Measurements from ENCODE around the gene ST3GAL3. TPM values are rescaled to one million over a fixed set of nuclear protein-coding genes. Genes with fewer than 3 reads are reported as not detected.

ST3GAL3 gene
- polyA plus RNA-seq, 1 of the 3 experiments (the other 2 are of a cell fraction), result 20.6 TPM

DNA sequence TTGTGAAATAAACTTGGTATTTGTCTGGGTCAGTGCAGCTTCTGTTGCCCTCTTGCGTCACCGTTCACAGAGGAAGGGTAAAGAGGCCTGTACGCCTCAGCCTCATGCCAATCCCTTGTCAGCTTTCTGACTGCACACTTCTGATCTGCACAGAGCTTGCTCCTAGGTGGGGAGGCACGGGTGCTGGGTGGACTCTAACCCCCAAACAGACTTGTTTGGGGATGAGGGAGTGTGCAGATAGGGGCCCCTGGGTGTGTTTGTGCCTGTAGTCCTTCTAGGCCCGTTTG is 270.9 kb downstream of the ST3GAL3 start:
- Histone ChIP-seq H3K4me2 (peak overlapping the region; percentile 88), H3K27ac (ENCODE audit: low read depth in 2 of 2, low read length in 1 of 2) (no peak overlapping the region), H3K79me2 (ENCODE audit: insufficient read depth) (peaks cover 75% of the 10 kb centered on the region), H3K4me1 (ENCODE audit: control insufficient read depth in 1 of 2, insufficient read depth in 2 of 2, low read depth in 1 of 2, low read length in 1 of 2) (peaks cover 8 to 50% of the 10 kb centered on the region in 2 experiments; a peak in 1 of 4 replicates), H3K36me3 (replicated peaks in 1 of 2; ENCODE audit: control insufficient read depth in 1 of 2, insufficient read depth in 2 of 2, low read length in 1 of 2) (peaks cover 16 to 31% of the 10 kb centered on the region in 2 experiments), H4K20me1 (ENCODE audit: insufficient read depth) (peaks cover 20% of the 10 kb centered on the region), H3K27me3 (ENCODE audit: insufficient read depth) (no peaks in the 10 kb centered on the region), H3K9me2 (no peaks in the 10 kb centered on the region), H2AFZ (ENCODE audit: low read depth) (no peak overlapping the region), H3F3A (replicated peaks; ENCODE audit: insufficient read depth) (peaks cover 9% of the 10 kb centered on the region), H3K9ac (peak overlapping the region; percentile 82; the same call in 1 of the 2 replicates), H3K4me3 (ENCODE audit: low read depth in 2 of 2, low read length in 1 of 2) (peak overlapping the region; percentile 59 to 85), H3K9me3 (no peaks in the 10 kb centered on the region)
- DNase-seq, result no peak
- CTCF ChIA-PET, result interaction anchor here (0.9 to 1.2 kb wide), 3 partner anchors 32 to 215 kb away, joined by 3 to 5 read pairs (median 3); partner anchors contain the start of gene IPO13
- no peak for TF ChIP-seq MXI1 (IDR thresholded peaks at IDR 0.05; ENCODE audit: low read depth, low read length)
- no peak for TF ChIP-seq RXRA (IDR thresholded peaks at IDR 0.05; ENCODE audit: borderline replicate concordance, low read depth)
- TF ChIP-seq TAF1 (IDR thresholded peaks at IDR 0.05; ENCODE audit: borderline replicate concordance, low read depth, low read length), result no peak
- TF ChIP-seq FOXM1 (IDR thresholded peaks at IDR 0.05; ENCODE audit: low read depth), result no peak
- TF ChIP-seq EP300 (IDR thresholded peaks at IDR 0.05; ENCODE audit: borderline replicate concordance in 1 of 2, low read depth in 1 of 2, low read length in 1 of 2), result no peak
- TF ChIP-seq, protein P1, sequence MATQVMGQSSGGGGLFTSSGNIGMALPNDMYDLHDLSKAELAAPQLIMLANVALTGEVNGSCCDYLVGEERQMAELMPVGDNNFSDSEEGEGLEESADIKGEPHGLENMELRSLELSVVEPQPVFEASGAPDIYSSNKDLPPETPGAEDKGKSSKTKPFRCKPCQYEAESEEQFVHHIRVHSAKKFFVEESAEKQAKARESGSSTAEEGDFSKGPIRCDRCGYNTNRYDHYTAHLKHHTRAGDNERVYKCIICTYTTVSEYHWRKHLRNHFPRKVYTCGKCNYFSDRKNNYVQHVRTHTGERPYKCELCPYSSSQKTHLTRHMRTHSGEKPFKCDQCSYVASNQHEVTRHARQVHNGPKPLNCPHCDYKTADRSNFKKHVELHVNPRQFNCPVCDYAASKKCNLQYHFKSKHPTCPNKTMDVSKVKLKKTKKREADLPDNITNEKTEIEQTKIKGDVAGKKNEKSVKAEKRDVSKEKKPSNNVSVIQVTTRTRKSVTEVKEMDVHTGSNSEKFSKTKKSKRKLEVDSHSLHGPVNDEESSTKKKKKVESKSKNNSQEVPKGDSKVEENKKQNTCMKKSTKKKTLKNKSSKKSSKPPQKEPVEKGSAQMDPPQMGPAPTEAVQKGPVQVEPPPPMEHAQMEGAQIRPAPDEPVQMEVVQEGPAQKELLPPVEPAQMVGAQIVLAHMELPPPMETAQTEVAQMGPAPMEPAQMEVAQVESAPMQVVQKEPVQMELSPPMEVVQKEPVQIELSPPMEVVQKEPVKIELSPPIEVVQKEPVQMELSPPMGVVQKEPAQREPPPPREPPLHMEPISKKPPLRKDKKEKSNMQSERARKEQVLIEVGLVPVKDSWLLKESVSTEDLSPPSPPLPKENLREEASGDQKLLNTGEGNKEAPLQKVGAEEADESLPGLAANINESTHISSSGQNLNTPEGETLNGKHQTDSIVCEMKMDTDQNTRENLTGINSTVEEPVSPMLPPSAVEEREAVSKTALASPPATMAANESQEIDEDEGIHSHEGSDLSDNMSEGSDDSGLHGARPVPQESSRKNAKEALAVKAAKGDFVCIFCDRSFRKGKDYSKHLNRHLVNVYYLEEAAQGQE (IDR thresholded peaks at IDR 0.05; ENCODE audit: low read depth, low read length), result no peak
- no peak for TF ChIP-seq SMC3 (IDR thresholded peaks at IDR 0.05; ENCODE audit: low read depth, low read length)
- TF ChIP-seq, protein P2, sequence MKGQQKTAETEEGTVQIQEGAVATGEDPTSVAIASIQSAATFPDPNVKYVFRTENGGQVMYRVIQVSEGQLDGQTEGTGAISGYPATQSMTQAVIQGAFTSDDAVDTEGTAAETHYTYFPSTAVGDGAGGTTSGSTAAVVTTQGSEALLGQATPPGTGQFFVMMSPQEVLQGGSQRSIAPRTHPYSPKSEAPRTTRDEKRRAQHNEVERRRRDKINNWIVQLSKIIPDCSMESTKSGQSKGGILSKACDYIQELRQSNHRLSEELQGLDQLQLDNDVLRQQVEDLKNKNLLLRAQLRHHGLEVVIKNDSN (IDR thresholded peaks at IDR 0.05; ENCODE audit: borderline replicate concordance, low read depth), result no peak
- WGBS (ENCODE audit: low lambda C conversion rate), result 78% methylated on average over 4 of the region's 5 CpGs
- POLR2A ChIA-PET, result interaction anchor here (0.7 kb wide), 1 partner anchor 8 kb away, joined by 3 read pairs; the partner anchor contains the start of gene DPH2

DNA sequence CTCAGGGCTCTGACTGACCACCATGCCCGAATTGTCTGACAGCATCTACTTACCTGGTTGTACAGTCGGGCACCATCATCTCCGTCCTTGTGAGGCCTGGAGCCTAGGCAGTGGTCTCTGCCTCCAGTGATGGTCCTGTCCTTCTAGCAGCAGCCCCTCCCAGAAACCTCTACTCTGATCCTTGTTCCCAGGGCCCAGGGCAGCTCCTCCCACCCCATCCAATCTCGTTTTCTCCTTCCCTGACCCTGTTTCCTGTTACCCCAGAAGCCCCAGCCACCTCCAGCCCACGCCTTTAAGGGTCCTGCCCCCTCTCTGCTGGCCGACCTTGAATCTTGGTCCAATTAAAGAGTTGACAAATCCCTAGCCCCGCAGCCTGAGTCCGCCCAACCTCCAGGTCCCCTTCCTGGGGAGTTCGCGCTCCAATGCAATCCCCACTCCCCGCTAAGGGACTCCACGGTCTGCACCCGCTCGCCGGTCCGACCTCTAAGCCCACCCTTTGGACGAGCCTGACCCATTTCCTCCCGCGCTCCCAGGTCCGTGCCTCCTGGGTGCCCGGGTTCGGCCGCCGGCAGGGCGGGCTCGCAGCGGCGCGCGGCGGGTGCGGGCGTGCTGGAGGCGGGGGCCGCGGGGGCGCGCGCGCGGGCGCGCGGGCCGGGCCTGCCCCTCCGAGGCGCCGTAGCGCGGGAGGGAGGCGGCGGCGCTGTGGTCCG is 271.4 kb downstream of the ST3GAL3 start, which contains the start of gene B4GALT2:
TSS of gene B4GALT2 (plus strand) at position 660 of the 710 bp plus-strand sequence. CDS start 1,951 bp downstream, outside the sequence.
- peaks cover 8 to 49% of the 10 kb centered on the region in 2 experiments; a peak in 1 of 4 replicates for H3K4me1 ChIP-seq (ENCODE audit: control insufficient read depth in 1 of 2, insufficient read depth in 2 of 2, low read depth in 1 of 2, low read length in 1 of 2)
- H3K79me2 ChIP-seq (ENCODE audit: insufficient read depth), result peaks cover 75% of the 10 kb centered on the region
- TF ChIP-seq POLR2AphosphoS5 (IDR thresholded peaks at IDR 0.05; ENCODE audit: low read depth, low read length) (peak; percentile 35), FOSL2 (IDR thresholded peaks at IDR 0.05; ENCODE audit: borderline replicate concordance, low read depth) (no peak), TCF12 (IDR thresholded peaks at IDR 0.05) (no peak), SMC3 (IDR thresholded peaks at IDR 0.05; ENCODE audit: low read depth, low read length) (no peak), RXRA (IDR thresholded peaks at IDR 0.05; ENCODE audit: borderline replicate concordance, low read depth) (no peak), FOXJ3 (CRISPR knock-in tag; IDR thresholded peaks at IDR 0.05) (no peak)
- WGBS (ENCODE audit: low lambda C conversion rate), result 10% methylated on average over 21 of the region's 54 CpGs
- H3K36me3 ChIP-seq (replicated peaks in 1 of 2; ENCODE audit: control insufficient read depth in 1 of 2, insufficient read depth in 2 of 2, low read length in 1 of 2), result peaks cover 16 to 26% of the 10 kb centered on the region in 2 experiments
- H3K9ac ChIP-seq, result peak within 1 kb of the TSS; percentile 82
- ChIA-PET CTCF (interaction anchor here (0.9 to 1.2 kb wide), 3 partner anchors 33 to 216 kb away, joined by 3 to 5 read pairs (median 3); partner anchors contain the start of gene IPO13), POLR2A (no interaction called here)
- H3K27ac ChIP-seq (ENCODE audit: low read depth in 2 of 2, low read length in 1 of 2), result peak within 1 kb of the TSS; percentile 37 to 74
- H3K9me3 ChIP-seq, result no peaks in the 10 kb centered on the region
- H4K20me1 ChIP-seq (ENCODE audit: insufficient read depth), result peaks cover 20% of the 10 kb centered on the region
- peak within 1 kb of the TSS; percentile 94 for H3K4me2 ChIP-seq
- no peaks in the 10 kb centered on the region for H3K27me3 ChIP-seq (ENCODE audit: insufficient read depth)
- H3K4me3 ChIP-seq (ENCODE audit: low read depth in 2 of 2, low read length in 1 of 2), result peak within 1 kb of the TSS; percentile 59 to 85
- H3K9me2 ChIP-seq, result no peaks in the 10 kb centered on the region
- peak; percentile 94 for DNase-seq
- H3F3A ChIP-seq (replicated peaks; ENCODE audit: insufficient read depth), result peaks cover 7% of the 10 kb centered on the region
- peak within 1 kb of the TSS; percentile 79; the same call in 1 of the 2 replicates for H2AFZ ChIP-seq (ENCODE audit: low read depth)

All from SK-N-SH (cell line).